SH-SY5Y (cell line): Measurements from ENCODE around the gene FKBP10.

ENCODE experiments used
- GATA2 ChIP-seq: IDR thresholded peaks from 2 replicates; pipeline ENCODE4 v1.6.1; 2011; ENCODE audit warnings: mild to moderate bottlenecking, low read depth, low read length
- GATA3 ChIP-seq: IDR thresholded peaks from 2 replicates; pipeline ENCODE4 v1.6.1; 2011; ENCODE audit warnings: low read depth, mild to moderate bottlenecking, low read length, moderate library complexity

- TF ChIP-seq GATA3, result no peak
- TF ChIP-seq GATA2, result no peak
Observed at GRCh38 chr17:41835800-41836549, 23.2 kb downstream of the FKBP10 start, which contains the start of gene NT5C3B.
